Esophagus squamous epithelium (tissue), 5 donors: ENCODE data around the gene PHGDH. TPM values are rescaled to one million over a fixed set of nuclear protein-coding genes. Genes with fewer than 3 reads are reported as not detected.

ENCODE experiments used
- DNase-seq: peaks from one replicate; lab custom pipeline; 2025; lab: John Stamatoyannopoulos, UW
- H3K27ac ChIP-seq, 4 donors: fragments of 200-600 bp; sonication (generic); one replicate each; pipeline ENCODE4 v1.5.1; 2016 to 2019; ENCODE audit warnings: mild to moderate bottlenecking in 1 of 4
- H3K27me3 ChIP-seq, 4 donors: fragments of 200-600 bp; sonication (generic); 1 replicate in 3 of 4; 2 replicates in 1 of 4; pipeline versions ENCODE4 v1.5.1 to v1.6.0; 2017 to 2021; ENCODE audit warnings: antibody characterized with exemption in 1 of 4
- H3K36me3 ChIP-seq, 3 donors: fragments of 200-600 bp; sonication (generic); one replicate each; pipeline ENCODE4 v1.5.1; 2016 to 2019
- H3K4me1 ChIP-seq, 3 donors: fragments of 200-600 bp; sonication (generic); one replicate each; pipeline ENCODE4 v1.5.1; 2017 to 2019
- H3K4me3 ChIP-seq, 4 donors: fragments of 200-600 bp; sonication (generic); 1 replicate in 3 of 4; 2 replicates in 1 of 4; pipeline ENCODE4 v1.5.1; 2016 to 2019; ENCODE audit warnings: mild to moderate bottlenecking in 2 of 4, moderate library complexity in 1 of 4
- H3K9me3 ChIP-seq, 3 donors: fragments of 200-600 bp; sonication (generic); one replicate each; pipeline ENCODE4 v1.5.1; 2016 to 2019
- POLR2A ChIP-seq, 4 donors: fragments of 450-650 bp; IDR thresholded peaks; one replicate each; pipeline ENCODE4 v1.6.1; 2017; ENCODE audit warnings: antibody characterized with exemption in 4 of 4, mild to moderate bottlenecking in 4 of 4, moderate library complexity in 3 of 4
- whole genome bisulfite sequencing, 2 donors: methylation state at CpG; one replicate each; pipeline ENCODE4 v1.1.5; 2018; 5-methylcytosine and 5-hydroxymethylcytosine counted together
- intact Hi-C: fragments of 100-400 bp; cut with DNase I; formaldehyde crosslinking; loops from one replicate; pipeline ENCODE4 v1.15.0; 2022
- total RNA-seq, 4 donors: library from RNA; depleted of rRNA; stranded (reverse); fragments of >200 nt; gene quantifications; one replicate each; pipeline ENCODE4 v1.1.0, GENCODE V29; 2016
- TF ChIP-seq, protein P1 (sequence below), 6 experiments: fragments of 450-650 bp in 4 of 6; fragments of 200-600 bp in 2 of 6; sonication (generic) in 2 of 6; IDR thresholded peaks; one replicate each; pipeline ENCODE4 v1.5.1; 2016 to 2019; ENCODE audit warnings: antibody characterized with exemption in 6 of 6, mild to moderate bottlenecking in 4 of 6, moderate library complexity in 4 of 6
- donor health status: DM: yes; HTN: yes; CAD: no.

PHGDH gene
- total RNA-seq, 4 donors from 2014 or later = 34.5 to 89.7 (median 43.2) TPM

- H3K4me3 ChIP-seq = no peak overlapping the region
- H3K27ac ChIP-seq = no peak overlapping the region
- H3K9me3 ChIP-seq = no peaks in the 10 kb centered on the region
- TF ChIP-seq POLR2A (IDR thresholded peaks at IDR 0.05) = no peak
- TF ChIP-seq, protein P1, sequence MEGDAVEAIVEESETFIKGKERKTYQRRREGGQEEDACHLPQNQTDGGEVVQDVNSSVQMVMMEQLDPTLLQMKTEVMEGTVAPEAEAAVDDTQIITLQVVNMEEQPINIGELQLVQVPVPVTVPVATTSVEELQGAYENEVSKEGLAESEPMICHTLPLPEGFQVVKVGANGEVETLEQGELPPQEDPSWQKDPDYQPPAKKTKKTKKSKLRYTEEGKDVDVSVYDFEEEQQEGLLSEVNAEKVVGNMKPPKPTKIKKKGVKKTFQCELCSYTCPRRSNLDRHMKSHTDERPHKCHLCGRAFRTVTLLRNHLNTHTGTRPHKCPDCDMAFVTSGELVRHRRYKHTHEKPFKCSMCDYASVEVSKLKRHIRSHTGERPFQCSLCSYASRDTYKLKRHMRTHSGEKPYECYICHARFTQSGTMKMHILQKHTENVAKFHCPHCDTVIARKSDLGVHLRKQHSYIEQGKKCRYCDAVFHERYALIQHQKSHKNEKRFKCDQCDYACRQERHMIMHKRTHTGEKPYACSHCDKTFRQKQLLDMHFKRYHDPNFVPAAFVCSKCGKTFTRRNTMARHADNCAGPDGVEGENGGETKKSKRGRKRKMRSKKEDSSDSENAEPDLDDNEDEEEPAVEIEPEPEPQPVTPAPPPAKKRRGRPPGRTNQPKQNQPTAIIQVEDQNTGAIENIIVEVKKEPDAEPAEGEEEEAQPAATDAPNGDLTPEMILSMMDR (IDR thresholded peaks at IDR 0.05) = no peak
- H3K4me1 ChIP-seq = peaks cover 5 to 24% (median 8%) of the 10 kb centered on the region in 3 donors
- intact Hi-C loops = no loop called here
- no peak for DNase-seq
- H3K27me3 ChIP-seq = no peaks in the 10 kb centered on the region
- 78 to 80% methylated on average over 8 of the region's 8 CpGs for WGBS, 2 donors
- no peaks in the 10 kb centered on the region for H3K36me3 ChIP-seq
Observed at GRCh38 chr1:119676571-119677206, 35.0 kb upstream of the PHGDH start.

DNA sequence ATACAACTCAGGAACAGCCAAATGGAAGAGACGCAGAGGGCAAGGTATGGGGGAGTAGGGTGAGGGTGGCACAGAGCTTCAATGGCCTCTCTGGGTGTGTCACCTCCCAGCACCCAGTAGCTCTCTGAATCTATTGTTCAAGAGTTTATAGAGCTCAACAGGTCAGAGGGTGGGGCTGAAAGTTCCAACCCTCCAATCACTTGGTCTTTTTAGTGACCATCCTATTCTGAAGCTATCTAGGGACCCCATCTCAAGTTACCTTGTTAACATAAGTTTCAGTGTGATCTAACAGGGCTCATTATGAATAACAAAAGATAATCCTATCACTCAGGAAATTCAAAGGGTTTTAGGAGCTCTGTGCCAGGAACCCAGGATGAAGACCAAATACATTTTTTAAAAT lies 32.5 kb upstream of the PHGDH start:
- Histone ChIP-seq H3K9me3 (no peaks in the 10 kb centered on the region), H3K27ac (no peak overlapping the region), H3K36me3 (no peaks in the 10 kb centered on the region), H3K4me3 (no peak overlapping the region), H3K4me1 (peaks cover 5 to 30% (median 5%) of the 10 kb centered on the region in 3 donors), H3K27me3 (no peaks in the 10 kb centered on the region)
- 90 to 100% methylated on average over 1 of the region's 1 CpG for WGBS, 2 donors
- no peak for DNase-seq
- intact Hi-C loops = no loop called here
- TF ChIP-seq, protein P1 (IDR thresholded peaks at IDR 0.05) = no peak
- TF ChIP-seq POLR2A (IDR thresholded peaks at IDR 0.05) = no peak

DNA sequence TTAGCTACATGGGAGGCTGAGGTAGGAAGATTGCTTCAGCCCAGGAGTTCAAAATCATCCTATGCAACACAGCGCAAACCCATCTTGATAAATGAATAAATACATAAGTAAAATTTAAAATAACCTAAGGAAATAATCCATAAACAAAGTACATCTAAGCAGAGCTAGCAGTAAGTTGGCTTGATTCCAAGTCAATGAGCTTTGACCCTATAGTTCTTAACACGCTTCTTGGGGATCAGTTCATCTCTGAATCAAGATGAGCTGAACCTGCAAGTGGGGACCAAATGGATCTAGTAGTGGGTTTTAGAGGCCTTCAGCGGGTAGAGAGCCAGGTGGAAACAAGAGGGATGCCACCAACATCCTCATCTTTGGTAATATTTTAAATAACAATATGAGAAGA lies 31.5 kb upstream of the PHGDH start:
- WGBS, 2 donors = 89 to 93% methylated on average over 3 of the region's 3 CpGs
- Histone ChIP-seq H3K4me3 (no peak overlapping the region), H3K4me1 (peaks cover 2 to 23% (median 5%) of the 10 kb centered on the region in 3 donors), H3K9me3 (no peaks in the 10 kb centered on the region), H3K36me3 (no peaks in the 10 kb centered on the region), H3K27me3 (no peaks in the 10 kb centered on the region), H3K27ac (no peak overlapping the region)
- DNase-seq = no peak
- intact Hi-C loops = no loop called here
- no peak for TF ChIP-seq POLR2A (IDR thresholded peaks at IDR 0.05)
- TF ChIP-seq, protein P1 (IDR thresholded peaks at IDR 0.05) = no peak

GRCh38 chr1:119680723-119681122 lies 31.0 kb upstream of the PHGDH start:
- Histone ChIP-seq H3K36me3 (no peaks in the 10 kb centered on the region), H3K27ac (no peak overlapping the region), H3K9me3 (no peaks in the 10 kb centered on the region), H3K27me3 (no peaks in the 10 kb centered on the region), H3K4me3 (no peak overlapping the region), H3K4me1 (peaks cover 0 to 21% (median 3%) of the 10 kb centered on the region in 3 donors)
- TF ChIP-seq, protein P1 (IDR thresholded peaks at IDR 0.05) = no peak
- no peak for TF ChIP-seq POLR2A (IDR thresholded peaks at IDR 0.05)
- DNase-seq = no peak
- 36 to 43% methylated on average over 2 of the region's 2 CpGs for WGBS, 2 donors
- intact Hi-C loops = no loop called here

GRCh38 chr1:119681560-119681959 lies 30.2 kb upstream of the PHGDH start:
- H3K27me3 ChIP-seq = no peaks in the 10 kb centered on the region
- intact Hi-C loops = no loop called here
- no peak overlapping the region for H3K27ac ChIP-seq
- no peak for TF ChIP-seq POLR2A (IDR thresholded peaks at IDR 0.05)
- TF ChIP-seq, protein P1 (IDR thresholded peaks at IDR 0.05) = no peak
- H3K9me3 ChIP-seq = no peaks in the 10 kb centered on the region
- 76 to 84% methylated on average over 2 of the region's 2 CpGs for WGBS, 2 donors
- H3K4me1 ChIP-seq = peaks cover 0 to 26% (median 0%) of the 10 kb centered on the region in 3 donors
- H3K4me3 ChIP-seq = no peak overlapping the region
- DNase-seq = no peak
- no peaks in the 10 kb centered on the region for H3K36me3 ChIP-seq
